Neuronal stem cell (in vitro differentiated cells): ENCODE results near the gene ADAM12.

Experiments
- DNase-seq: peaks from one replicate; pipeline ENCODE4 v3.0.0-alpha.2; 2013; ENCODE audit warnings: low spot score
- H2AFZ ChIP-seq: one replicate; pipeline ENCODE4 v1.6.1; 2013; ENCODE audit warnings: mild to moderate bottlenecking, low read length, inconsistent platforms
- H2AK5ac ChIP-seq: 2 replicates; pipeline ENCODE4 v1.6.1; 2013; ENCODE audit warnings: low read depth, mild to moderate bottlenecking, inconsistent platforms, low read length, moderate library complexity, mixed read lengths
- H2BK120ac ChIP-seq: 2 replicates; pipeline ENCODE4 v1.6.1; 2013; ENCODE audit warnings: low read depth, mild to moderate bottlenecking, inconsistent platforms, low read length, moderate library complexity, mixed read lengths
- H2BK12ac ChIP-seq: one replicate; pipeline ENCODE4 v1.6.1; 2013; ENCODE audit warnings: low read length, inconsistent platforms
- H2BK15ac ChIP-seq: 2 replicates; pipeline ENCODE4 v1.6.1; 2013; ENCODE audit warnings: mild to moderate bottlenecking, low read length, inconsistent platforms, mixed read lengths
- H2BK5ac ChIP-seq: one replicate; pipeline ENCODE4 v1.6.1; 2013; ENCODE audit warnings: inconsistent platforms, mild to moderate bottlenecking, low read length, moderate library complexity
- H3K14ac ChIP-seq: one replicate; pipeline ENCODE4 v1.6.1; 2013; ENCODE audit warnings: low read length, inconsistent platforms
- H3K18ac ChIP-seq: 2 replicates; pipeline ENCODE4 v1.6.1; 2013; ENCODE audit warnings: low read length, inconsistent platforms
- H3K23ac ChIP-seq: 2 replicates; pipeline ENCODE4 v1.6.1; 2013; ENCODE audit warnings: low read depth, mild to moderate bottlenecking, mixed read lengths, low read length, inconsistent platforms; ENCODE audit not compliant: poor library complexity
- H3K27ac ChIP-seq: replicated peaks from 3 replicates; pipeline ENCODE4 v1.5.1; 2013; ENCODE audit warnings: low read length, inconsistent platforms
- H3K27me3 ChIP-seq, 3 experiments: 2 replicates each; pipeline ENCODE4 v1.6.1; 2013; ENCODE audit warnings: low read length in 3 of 3, mild to moderate bottlenecking in 2 of 3, inconsistent platforms in 1 of 3, low read depth in 1 of 3, mixed read lengths in 1 of 3, moderate library complexity in 1 of 3; ENCODE audit not compliant: control insufficient read depth in 3 of 3, insufficient read depth in 3 of 3
- H3K36me3 ChIP-seq, 2 donors: replicated peaks in 1 of 2; 2 replicates each; pipeline ENCODE4 v1.6.1; 2013; ENCODE audit warnings: low read length in 2 of 2; ENCODE audit not compliant: control insufficient read depth in 2 of 2, insufficient read depth in 2 of 2
- H3K4ac ChIP-seq: 2 replicates; pipeline ENCODE4 v1.6.1; 2013; ENCODE audit warnings: inconsistent platforms, mild to moderate bottlenecking, low read length, moderate library complexity
- H3K4me1 ChIP-seq, 2 donors: 1 replicate in 1 of 2; 2 replicates in 1 of 2; pipeline ENCODE4 v1.6.1; 2013; ENCODE audit warnings: low read length in 2 of 2, low read depth in 1 of 2; ENCODE audit not compliant: control insufficient read depth in 2 of 2, insufficient read depth in 1 of 2
- H3K4me2 ChIP-seq: one replicate; pipeline ENCODE4 v1.6.1; 2013; ENCODE audit warnings: mild to moderate bottlenecking, low read length, inconsistent platforms; ENCODE audit not compliant: insufficient read depth, poor library complexity, severe bottlenecking
- H3K4me3 ChIP-seq, 2 donors: 2 replicates each; pipeline ENCODE4 v1.5.1; 2013; ENCODE audit warnings: low read length in 2 of 2, mild to moderate bottlenecking in 2 of 2, inconsistent platforms in 1 of 2, moderate library complexity in 1 of 2
- H3K79me1 ChIP-seq: one replicate; pipeline ENCODE4 v1.6.1; 2013; ENCODE audit warnings: low read depth, mild to moderate bottlenecking, inconsistent platforms, low read length, moderate library complexity
- H3K9ac ChIP-seq: one replicate; pipeline ENCODE4 v1.6.1; 2013; ENCODE audit warnings: mild to moderate bottlenecking, low read depth, low read length, inconsistent platforms; ENCODE audit not compliant: poor library complexity
- H3K9me3 ChIP-seq, 2 donors: replicated peaks in 1 of 2; 2 replicates each; pipeline versions ENCODE3 to v1.6.1; 2013; ENCODE audit warnings: low read length in 2 of 2, mild to moderate bottlenecking in 2 of 2, inconsistent platforms in 1 of 2, low read depth in 1 of 2, mixed read lengths in 1 of 2, moderate library complexity in 1 of 2; ENCODE audit not compliant: control insufficient read depth in 2 of 2, insufficient read depth in 1 of 2
- H4K8ac ChIP-seq: one replicate; pipeline ENCODE4 v1.6.1; 2013; ENCODE audit warnings: low read depth, mild to moderate bottlenecking, inconsistent platforms, low read length, moderate library complexity
- H4K91ac ChIP-seq: one replicate; pipeline ENCODE4 v1.6.1; 2013; ENCODE audit warnings: low read length, low read depth, mild to moderate bottlenecking, inconsistent platforms; ENCODE audit not compliant: poor library complexity
- WGBS, 2 donors: extraction: QIAGEN DNeasy Blood & Tissue Kit; methylation state at CpG; one replicate each; pipeline ENCODE4 v1.1.7; 2013; ENCODE audit warnings: missing lambda C conversion rate in 2 of 2, mixed read lengths in 1 of 2; ENCODE audit not compliant: insufficient read length in 2 of 2, insufficient replicate concordance in 1 of 2; ENCODE audit errors: extremely low coverage in 2 of 2; 5-methylcytosine and 5-hydroxymethylcytosine counted together

The ADAM12 gene

DNA sequence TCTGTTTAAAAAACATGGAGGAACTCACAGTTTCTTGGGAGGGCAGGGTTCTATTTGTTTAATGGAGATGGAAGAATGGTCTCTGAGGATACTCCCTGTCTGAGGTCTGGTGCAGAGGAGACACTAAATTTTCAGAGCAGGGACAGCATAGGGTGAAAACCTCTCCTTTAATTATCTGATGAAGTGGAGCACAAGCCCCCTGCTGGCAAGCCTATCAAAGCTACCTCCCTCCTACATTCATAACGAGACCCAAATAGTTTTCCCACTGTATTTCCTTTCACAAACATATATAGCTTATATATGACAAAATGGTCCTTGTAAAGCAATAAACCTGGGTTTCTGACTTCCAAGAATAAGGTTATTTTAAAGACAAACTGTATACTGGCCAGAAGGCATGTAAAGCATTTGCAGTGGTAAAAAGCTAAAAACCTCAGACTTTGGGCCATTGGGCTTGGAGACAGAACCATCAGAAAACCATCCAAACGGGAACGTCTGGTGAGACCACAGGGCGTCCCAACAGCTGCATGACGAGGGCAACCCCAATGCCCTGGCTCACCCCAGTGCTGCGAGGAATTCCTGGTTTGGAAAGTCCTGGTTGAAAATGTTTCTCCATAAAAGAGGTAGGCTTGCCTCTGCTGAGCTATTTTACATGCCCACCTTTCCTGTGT, 290.6 kb downstream of the ADAM12 start:
- no peak overlapping the region for H2BK15ac ChIP-seq
- no peak overlapping the region for H2AK5ac ChIP-seq
- no peak for DNase-seq
- no peak overlapping the region for H2BK5ac ChIP-seq
- no peak overlapping the region for H3K23ac ChIP-seq
- H2BK12ac ChIP-seq, result no peak overlapping the region
- no peaks in the 10 kb centered on the region for H3K27me3 ChIP-seq
- no peak overlapping the region for H3K9ac ChIP-seq
- H3K36me3 ChIP-seq, result no peaks in the 10 kb centered on the region
- H3K79me1 ChIP-seq, result no peaks in the 10 kb centered on the region
- no peaks in the 10 kb centered on the region for H3K4me1 ChIP-seq
- H2BK120ac ChIP-seq, result no peak overlapping the region
- H3K14ac ChIP-seq, result no peak overlapping the region
- no peak overlapping the region for H3K4me2 ChIP-seq
- no peak overlapping the region for H4K91ac ChIP-seq
- WGBS, 2 donors, result no CpG with 5 or more reads among the region's 6 CpGs
- H3K4ac ChIP-seq, result no peak overlapping the region
- no peak overlapping the region for H4K8ac ChIP-seq
- H3K18ac ChIP-seq, result no peak overlapping the region
- no peak overlapping the region for H3K4me3 ChIP-seq
- no peaks in the 10 kb centered on the region for H3K9me3 ChIP-seq
- no peak overlapping the region for H2AFZ ChIP-seq
- H3K27ac ChIP-seq, result no peak overlapping the region

DNA sequence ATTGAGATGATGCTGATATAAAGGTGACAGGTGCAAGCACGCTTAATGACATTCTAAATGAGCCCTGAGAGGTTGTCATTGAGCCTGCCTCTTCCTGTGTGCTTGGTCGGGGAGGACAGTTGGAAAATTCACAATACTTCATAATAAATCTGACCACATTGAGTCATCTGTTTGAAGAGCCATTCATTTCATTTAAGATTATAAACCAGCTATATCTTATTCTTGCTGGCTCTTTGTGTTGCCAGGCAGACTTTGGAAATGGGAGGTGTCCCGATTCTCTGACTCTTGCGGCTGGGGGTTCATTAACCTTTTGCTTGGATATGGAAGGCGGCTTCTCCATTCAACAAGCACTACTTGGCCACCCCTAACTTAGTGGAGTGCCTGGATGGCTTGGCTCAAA, 293.7 kb downstream of the ADAM12 start:
- H3K4me2 ChIP-seq, result no peak overlapping the region
- no peak overlapping the region for H4K8ac ChIP-seq
- H3K27me3 ChIP-seq, result no peaks in the 10 kb centered on the region
- H4K91ac ChIP-seq, result no peak overlapping the region
- H3K36me3 ChIP-seq, result no peaks in the 10 kb centered on the region
- H2BK120ac ChIP-seq, result no peak overlapping the region
- no peaks in the 10 kb centered on the region for H3K79me1 ChIP-seq
- H3K4ac ChIP-seq, result no peak overlapping the region
- no peak overlapping the region for H3K27ac ChIP-seq
- no peak overlapping the region for H3K4me3 ChIP-seq
- H2AK5ac ChIP-seq, result no peak overlapping the region
- H3K23ac ChIP-seq, result no peak overlapping the region
- H3K14ac ChIP-seq, result no peak overlapping the region
- no peaks in the 10 kb centered on the region for H3K4me1 ChIP-seq
- DNase-seq, result no peak
- no CpG with 5 or more reads among the region's 5 CpGs for WGBS, 2 donors
- peaks cover 0 to 5% of the 10 kb centered on the region in 2 donors for H3K9me3 ChIP-seq
- H2BK12ac ChIP-seq, result no peak overlapping the region
- H3K18ac ChIP-seq, result no peak overlapping the region
- H3K9ac ChIP-seq, result no peak overlapping the region
- H2BK5ac ChIP-seq, result no peak overlapping the region
- no peak overlapping the region for H2AFZ ChIP-seq
- no peak overlapping the region for H2BK15ac ChIP-seq

DNA sequence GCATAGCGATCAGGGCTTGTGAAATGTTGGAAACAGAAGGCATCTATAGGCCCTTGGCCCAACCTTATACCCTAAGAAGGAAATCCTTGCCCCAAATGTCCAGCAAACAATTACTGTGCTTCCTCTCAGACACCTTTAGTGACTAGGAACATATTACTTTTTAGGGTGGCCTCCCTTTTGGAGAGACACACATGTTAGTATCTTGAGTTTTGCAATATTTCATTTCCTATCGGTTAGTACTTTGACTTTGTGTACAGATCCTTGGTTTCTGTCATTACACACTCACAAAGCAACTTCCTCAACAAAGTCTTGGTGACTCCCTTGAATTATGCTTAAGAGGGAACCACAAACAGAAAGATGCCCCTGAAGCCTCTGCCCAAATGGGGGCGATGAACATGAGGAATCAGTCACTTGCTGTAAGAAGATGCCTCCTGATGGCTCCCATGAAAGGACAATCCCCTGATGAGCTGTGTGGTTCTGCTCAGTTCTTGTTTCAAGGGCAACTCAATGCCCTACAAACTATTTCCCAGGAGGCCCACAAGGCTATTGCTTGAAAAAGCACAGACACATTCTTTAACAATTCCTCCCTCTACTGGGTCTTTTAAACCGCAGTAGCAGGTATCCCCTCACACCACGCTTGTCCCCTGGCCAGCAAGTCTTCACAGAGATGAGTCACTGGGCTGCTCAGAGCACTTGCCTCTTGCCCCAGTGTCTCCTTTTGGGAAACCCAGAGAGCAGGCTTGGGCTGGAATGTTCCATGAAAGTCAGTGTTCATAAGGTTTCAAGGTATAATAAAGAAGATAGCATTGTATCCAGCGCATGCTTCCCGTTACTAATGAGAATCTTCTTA, 295.7 kb downstream of the ADAM12 start:
- H3K79me1 ChIP-seq, result no peaks in the 10 kb centered on the region
- H3K27ac ChIP-seq, result no peak overlapping the region
- WGBS, 2 donors, result no CpG with 5 or more reads among the region's 7 CpGs

More for the DNA sequence above, 295.7 kb downstream of the ADAM12 start:
- Histone ChIP-seq H2AK5ac (no peak overlapping the region), H3K36me3 (no peaks in the 10 kb centered on the region), H3K18ac (no peak overlapping the region), H2BK12ac (no peak overlapping the region), H3K4me3 (no peak overlapping the region), H3K9me3 (peaks cover 0 to 5% of the 10 kb centered on the region in 2 donors), H2BK15ac (no peak overlapping the region), H4K91ac (no peak overlapping the region), H2AFZ (no peak overlapping the region), H2BK5ac (no peak overlapping the region), H4K8ac (no peak overlapping the region), H3K27me3 (no peaks in the 10 kb centered on the region), H3K9ac (no peak overlapping the region), H3K23ac (no peak overlapping the region), H3K4me2 (no peak overlapping the region), H3K14ac (no peak overlapping the region), H3K4ac (no peak overlapping the region), H3K4me1 (no peaks in the 10 kb centered on the region), H2BK120ac (no peak overlapping the region)
- no peak for DNase-seq
